ENCODE data around the gene SH3GL2. TPM values are rescaled to one million over a fixed set of nuclear protein-coding genes. Genes with fewer than 3 reads are reported as not detected.

SH3GL2 gene
- total RNA-seq, 2 experiments from 2014 or later: not detected

DNA sequence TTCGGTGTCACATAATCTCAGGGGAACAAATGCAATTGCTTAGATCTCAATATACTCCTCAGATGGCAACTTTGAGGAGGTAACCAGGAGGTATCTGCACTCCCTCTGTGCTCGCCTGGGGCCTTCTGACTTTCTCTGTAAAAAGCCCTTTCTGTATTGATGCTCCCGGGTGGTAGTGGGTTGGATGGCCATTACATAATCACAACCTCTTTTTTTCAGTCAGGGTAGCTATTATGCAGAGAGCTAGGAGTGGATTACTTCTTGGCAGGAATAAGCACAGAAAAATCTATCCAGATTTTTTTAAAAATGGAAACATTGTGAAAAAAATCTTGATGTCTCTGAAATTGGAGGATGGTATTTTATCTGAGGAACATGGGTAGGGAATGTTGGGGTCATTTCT lies 116.6 kb downstream of the SH3GL2 start:
- H3K9me3 Mint-ChIP-seq: no peaks in the 10 kb centered on the region
- H3K27me3 Mint-ChIP-seq: no peaks in the 10 kb centered on the region
- H3K4me1 Mint-ChIP-seq (ENCODE audit: low read depth): no peaks in the 10 kb centered on the region
- H3K36me3 Mint-ChIP-seq: no peaks in the 10 kb centered on the region
- POLR2A ChIA-PET: no interaction called here
- no peak overlapping the region for H3K4me3 Mint-ChIP-seq
- no peak overlapping the region for H3K27ac Mint-ChIP-seq
- no peak for DNase-seq
- CTCF ChIA-PET: no interaction called here
- intact Hi-C loops (cut with micrococcal nuclease): no loop called here

DNA sequence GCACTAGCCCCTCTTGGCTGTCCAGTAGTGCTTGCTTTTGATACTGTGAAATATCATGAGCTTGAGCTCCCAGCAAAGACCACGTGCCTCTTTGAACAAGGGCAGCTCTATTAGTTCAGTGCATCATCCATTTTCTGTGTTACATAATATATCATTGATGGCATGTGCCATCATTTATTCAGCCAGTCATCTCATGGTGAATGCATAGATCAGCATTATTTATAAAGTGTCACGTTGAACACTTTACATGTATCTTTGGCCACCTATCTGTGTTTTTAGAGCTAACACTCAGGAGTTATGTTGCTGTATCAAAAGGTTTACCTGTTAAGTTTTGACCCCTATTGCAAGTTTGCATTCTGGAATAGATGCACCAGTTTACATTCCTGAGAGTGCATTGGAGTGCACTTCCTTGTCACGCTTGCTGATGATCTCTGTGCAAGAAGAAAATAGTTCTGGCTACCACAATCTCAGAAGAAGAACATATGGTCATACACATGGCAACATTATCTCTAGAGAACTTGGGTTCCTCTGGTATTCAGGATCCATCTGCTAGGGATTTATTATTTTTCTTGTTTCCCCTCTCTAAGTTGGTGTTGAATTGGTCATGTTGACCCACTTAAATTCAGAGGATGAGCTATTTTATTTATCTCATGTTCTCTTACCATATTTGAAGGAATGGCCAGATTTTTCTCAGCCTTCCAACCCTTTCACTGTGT lies 120.9 kb downstream of the SH3GL2 start:
- ChIA-PET CTCF (no interaction called here), POLR2A (no interaction called here)
- intact Hi-C loops (cut with micrococcal nuclease): no loop called here
- peaks cover 8% of the 10 kb centered on the region for H3K9me3 Mint-ChIP-seq
- H3K27ac Mint-ChIP-seq: no peak overlapping the region
- H3K4me3 Mint-ChIP-seq: no peak overlapping the region
- no peaks in the 10 kb centered on the region for H3K36me3 Mint-ChIP-seq
- no peaks in the 10 kb centered on the region for H3K27me3 Mint-ChIP-seq
- DNase-seq: no peak
- no peaks in the 10 kb centered on the region for H3K4me1 Mint-ChIP-seq (ENCODE audit: low read depth)

DNA sequence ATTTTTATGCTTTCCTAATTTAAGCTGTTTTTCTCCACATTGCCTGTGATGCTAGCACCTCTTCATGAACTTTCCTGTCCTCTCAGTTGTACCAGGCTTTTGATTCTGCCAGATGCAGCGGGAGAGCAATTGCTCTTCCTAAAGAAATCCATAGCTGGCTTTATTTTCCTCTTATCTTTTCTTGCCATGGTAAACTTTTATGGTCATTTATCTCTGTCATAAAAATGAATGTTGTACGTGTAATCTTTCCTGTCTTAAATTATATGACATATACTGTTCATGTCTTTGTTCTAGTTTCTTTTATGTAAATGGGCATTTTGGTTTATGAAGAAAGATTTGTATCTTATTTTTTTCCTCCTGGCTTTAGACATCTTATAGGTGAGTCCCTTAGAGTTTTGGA lies 127.5 kb downstream of the SH3GL2 start:
- H3K27me3 Mint-ChIP-seq: no peaks in the 10 kb centered on the region
- ChIA-PET CTCF (no interaction called here), POLR2A (no interaction called here)
- H3K9me3 Mint-ChIP-seq: peaks cover 11% of the 10 kb centered on the region
- H3K27ac Mint-ChIP-seq: no peak overlapping the region
- DNase-seq: no peak
- H3K4me1 Mint-ChIP-seq (ENCODE audit: low read depth): no peaks in the 10 kb centered on the region
- no peaks in the 10 kb centered on the region for H3K36me3 Mint-ChIP-seq
- H3K4me3 Mint-ChIP-seq: no peak overlapping the region
- intact Hi-C loops (cut with micrococcal nuclease): no loop called here

DNA sequence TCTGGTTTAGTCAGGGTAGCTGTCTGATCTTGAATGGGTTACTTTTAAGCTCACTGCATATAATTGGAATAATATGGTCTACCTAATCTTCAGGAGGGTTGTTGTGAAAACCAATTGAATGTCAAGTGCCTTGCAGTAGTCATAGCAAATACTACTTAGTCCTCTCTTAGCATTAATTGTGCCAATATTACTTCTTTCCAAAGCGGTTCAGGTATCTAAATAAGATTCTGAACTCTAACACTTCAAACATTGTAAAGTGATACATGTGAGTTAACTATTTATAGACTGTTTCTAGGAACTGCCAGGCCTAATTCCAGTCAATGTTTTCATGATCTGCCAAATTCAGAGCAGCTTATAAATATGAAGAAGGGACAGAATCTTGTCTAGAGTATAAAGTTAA lies 140.2 kb downstream of the SH3GL2 start:
- ChIA-PET CTCF (no interaction called here), POLR2A (no interaction called here)
- no peak for DNase-seq
- no peaks in the 10 kb centered on the region for H3K4me1 Mint-ChIP-seq (ENCODE audit: low read depth)
- H3K4me3 Mint-ChIP-seq: no peak overlapping the region
- H3K27me3 Mint-ChIP-seq: no peaks in the 10 kb centered on the region
- no peaks in the 10 kb centered on the region for H3K36me3 Mint-ChIP-seq
- intact Hi-C loops (cut with micrococcal nuclease): no loop called here
- H3K9me3 Mint-ChIP-seq: peaks cover 12% of the 10 kb centered on the region
- H3K27ac Mint-ChIP-seq: no peak overlapping the region

DNA sequence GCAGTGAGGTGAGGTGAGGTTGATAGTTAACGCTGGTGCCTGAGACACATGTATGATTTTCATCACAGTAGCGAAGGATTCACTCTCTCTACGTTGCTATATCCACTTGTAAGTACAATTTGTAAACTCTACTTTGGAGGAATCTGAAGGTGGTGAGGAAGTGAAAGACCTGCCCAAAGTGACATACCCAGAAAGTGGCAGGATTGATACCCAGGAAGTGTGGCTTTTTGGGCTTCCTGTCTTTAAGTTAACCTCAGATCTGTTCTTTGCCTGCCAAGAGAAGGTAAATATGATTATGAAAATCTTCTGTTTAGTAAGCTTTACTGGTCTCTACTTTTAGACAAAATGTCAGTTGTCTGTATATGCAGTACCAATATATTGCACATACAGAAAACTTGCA lies 143.1 kb downstream of the SH3GL2 start:
- no peaks in the 10 kb centered on the region for H3K36me3 Mint-ChIP-seq
- intact Hi-C loops (cut with micrococcal nuclease): no loop called here
- no peak overlapping the region for H3K4me3 Mint-ChIP-seq

DNA sequence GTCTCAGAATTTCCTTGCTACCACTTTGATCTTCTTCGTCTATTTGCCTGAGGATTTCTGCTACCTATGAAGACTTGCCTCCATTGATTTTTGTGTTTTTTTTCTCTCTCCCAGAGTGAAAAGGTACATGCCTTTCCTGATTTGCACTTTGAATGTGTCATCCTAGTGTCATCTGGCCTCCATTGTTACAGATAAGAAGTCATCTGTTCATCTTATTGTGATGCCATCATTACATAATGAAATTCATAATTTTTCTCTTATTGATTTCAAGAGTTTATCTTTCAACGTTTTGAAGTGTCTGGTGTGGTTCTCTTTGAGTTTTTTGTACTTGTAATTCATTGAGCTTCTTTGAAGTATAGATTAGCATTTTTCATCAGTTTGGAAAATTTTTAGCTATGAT lies 144.8 kb downstream of the SH3GL2 start:
- peaks cover 16% of the 10 kb centered on the region for H3K9me3 Mint-ChIP-seq
- no peak for DNase-seq
- ChIA-PET CTCF (no interaction called here), POLR2A (no interaction called here)
- H3K27me3 Mint-ChIP-seq: no peaks in the 10 kb centered on the region
- intact Hi-C loops (cut with micrococcal nuclease): no loop called here
- no peaks in the 10 kb centered on the region for H3K36me3 Mint-ChIP-seq
- no peaks in the 10 kb centered on the region for H3K4me1 Mint-ChIP-seq (ENCODE audit: low read depth)
- no peak overlapping the region for H3K4me3 Mint-ChIP-seq
- no peak overlapping the region for H3K27ac Mint-ChIP-seq

More for the DNA sequence above, 143.1 kb downstream of the SH3GL2 start:
- H3K27me3 Mint-ChIP-seq: no peaks in the 10 kb centered on the region
- H3K27ac Mint-ChIP-seq: no peak overlapping the region
- no peaks in the 10 kb centered on the region for H3K4me1 Mint-ChIP-seq (ENCODE audit: low read depth)
- CTCF ChIA-PET: no interaction called here
- peaks cover 19% of the 10 kb centered on the region for H3K9me3 Mint-ChIP-seq
- no peak for DNase-seq
- POLR2A ChIA-PET: no interaction called here

DNA sequence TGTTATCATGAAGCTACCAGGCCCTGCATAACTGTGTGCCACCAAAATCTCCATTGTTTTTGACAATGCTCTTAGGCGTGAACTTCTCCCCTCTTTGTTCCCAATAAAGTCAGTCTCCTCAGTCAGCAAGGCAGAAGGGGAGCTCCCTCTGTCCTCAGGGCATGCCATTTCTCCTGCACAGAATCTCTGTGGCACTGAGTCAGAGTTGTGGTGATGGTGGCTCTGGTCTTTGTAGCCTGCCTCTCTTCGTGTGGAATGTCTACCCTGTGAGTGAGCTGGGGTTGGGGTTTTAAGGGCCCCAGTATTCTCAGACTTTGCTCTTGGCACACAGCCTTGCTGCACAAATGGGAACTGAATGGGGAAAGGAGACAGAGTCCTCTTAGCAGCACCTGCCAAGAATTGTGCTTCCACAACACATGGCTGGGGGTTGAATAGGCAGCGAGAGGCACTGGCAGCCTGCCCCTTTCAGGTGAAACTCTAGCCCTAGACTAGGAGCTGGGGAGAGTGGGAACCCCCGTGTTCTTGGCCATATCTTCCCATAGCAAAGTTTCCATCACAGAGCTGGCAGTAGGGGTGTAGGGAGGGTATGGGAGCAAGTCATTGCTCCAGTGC lies 146.6 kb downstream of the SH3GL2 start:
- ChIA-PET POLR2A (no interaction called here), CTCF (no interaction called here)
- H3K9me3 Mint-ChIP-seq: peaks cover 31% of the 10 kb centered on the region
- H3K4me3 Mint-ChIP-seq: no peak overlapping the region
- H3K27ac Mint-ChIP-seq: no peak overlapping the region
- intact Hi-C loops (cut with micrococcal nuclease): no loop called here
- H3K4me1 Mint-ChIP-seq (ENCODE audit: low read depth): no peaks in the 10 kb centered on the region
- H3K36me3 Mint-ChIP-seq: no peaks in the 10 kb centered on the region
- H3K27me3 Mint-ChIP-seq: no peaks in the 10 kb centered on the region
- DNase-seq: no peak

DNA sequence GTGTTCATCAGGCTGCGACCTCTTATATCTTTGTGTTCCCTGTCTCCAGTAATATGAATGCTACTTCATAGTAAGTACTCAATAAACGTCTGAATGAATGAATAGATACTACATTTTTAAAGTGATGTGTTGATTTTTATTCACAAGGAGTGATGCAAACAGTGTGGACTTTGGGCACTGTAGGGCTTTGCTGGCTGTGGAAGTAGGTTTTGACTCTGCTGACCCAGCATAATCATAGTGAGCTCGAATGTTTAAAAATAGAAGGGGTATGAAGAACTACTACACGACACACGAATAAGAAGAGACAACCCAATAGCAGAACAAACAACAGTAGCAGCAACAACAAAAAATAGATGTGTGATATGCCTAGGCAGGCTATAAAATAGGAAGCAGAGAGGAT lies 147.4 kb downstream of the SH3GL2 start:
- ChIA-PET CTCF (no interaction called here), POLR2A (no interaction called here)
- intact Hi-C loops (cut with micrococcal nuclease): no loop called here
- DNase-seq: no peak
- Mint-ChIP-seq H3K4me3 (no peak overlapping the region), H3K27ac (no peak overlapping the region), H3K9me3 (peaks cover 31% of the 10 kb centered on the region), H3K27me3 (no peaks in the 10 kb centered on the region), H3K36me3 (no peaks in the 10 kb centered on the region), H3K4me1 (ENCODE audit: low read depth) (no peaks in the 10 kb centered on the region)

DNA sequence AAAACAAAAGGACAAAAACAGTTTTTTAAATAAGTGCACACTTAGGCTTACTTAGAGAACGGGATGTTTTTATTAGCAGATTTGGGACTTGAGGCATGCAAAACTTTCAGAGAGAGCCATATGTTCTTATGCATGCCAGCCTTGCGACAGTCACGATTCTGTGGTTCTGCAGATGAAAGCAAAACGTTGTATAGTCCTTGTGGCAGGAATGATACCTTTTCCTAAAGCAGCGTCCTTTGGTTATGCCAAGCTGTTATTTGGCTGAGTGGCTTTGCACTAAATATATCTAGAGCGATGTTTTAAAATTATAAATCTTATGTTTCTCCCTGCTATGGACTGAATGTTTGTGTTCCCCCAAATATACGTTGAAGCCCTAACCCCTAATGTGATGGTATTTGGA lies 152.0 kb downstream of the SH3GL2 start:
- H3K4me3 Mint-ChIP-seq: no peak overlapping the region
- H3K4me1 Mint-ChIP-seq (ENCODE audit: low read depth): no peaks in the 10 kb centered on the region
- intact Hi-C loops (cut with micrococcal nuclease): no loop called here
- no peaks in the 10 kb centered on the region for H3K36me3 Mint-ChIP-seq
- CTCF ChIA-PET: no interaction called here
- no peaks in the 10 kb centered on the region for H3K27me3 Mint-ChIP-seq
- POLR2A ChIA-PET: no interaction called here
- peaks cover 19% of the 10 kb centered on the region for H3K9me3 Mint-ChIP-seq
- DNase-seq: no peak
- no peak overlapping the region for H3K27ac Mint-ChIP-seq

DNA sequence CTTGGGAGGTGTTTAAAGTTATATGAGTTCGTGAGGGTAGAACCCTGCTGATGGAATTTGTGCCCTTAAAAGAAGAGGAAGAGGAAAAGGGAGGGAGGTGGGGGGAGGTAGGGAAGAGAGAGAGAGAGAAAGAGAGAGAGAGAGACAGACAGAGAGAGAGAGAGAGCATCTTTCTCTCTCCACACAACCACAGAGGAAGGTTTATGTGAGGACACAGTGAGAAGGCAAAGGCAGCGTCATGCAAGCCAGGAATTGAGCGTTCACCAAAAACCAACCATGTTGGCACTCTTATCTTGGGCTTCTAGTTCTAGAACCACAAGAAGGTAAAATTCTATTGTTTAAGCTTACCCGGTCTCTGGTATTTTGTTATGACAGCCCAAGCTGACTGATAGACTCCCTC lies 152.4 kb downstream of the SH3GL2 start:
- DNase-seq: no peak
- intact Hi-C loops (cut with micrococcal nuclease): no loop called here
- Mint-ChIP-seq H3K4me1 (ENCODE audit: low read depth) (no peaks in the 10 kb centered on the region), H3K36me3 (no peaks in the 10 kb centered on the region), H3K9me3 (peaks cover 20% of the 10 kb centered on the region), H3K27me3 (no peaks in the 10 kb centered on the region), H3K4me3 (no peak overlapping the region), H3K27ac (no peak overlapping the region)
- POLR2A ChIA-PET: no interaction called here
- CTCF ChIA-PET: no interaction called here

DNA sequence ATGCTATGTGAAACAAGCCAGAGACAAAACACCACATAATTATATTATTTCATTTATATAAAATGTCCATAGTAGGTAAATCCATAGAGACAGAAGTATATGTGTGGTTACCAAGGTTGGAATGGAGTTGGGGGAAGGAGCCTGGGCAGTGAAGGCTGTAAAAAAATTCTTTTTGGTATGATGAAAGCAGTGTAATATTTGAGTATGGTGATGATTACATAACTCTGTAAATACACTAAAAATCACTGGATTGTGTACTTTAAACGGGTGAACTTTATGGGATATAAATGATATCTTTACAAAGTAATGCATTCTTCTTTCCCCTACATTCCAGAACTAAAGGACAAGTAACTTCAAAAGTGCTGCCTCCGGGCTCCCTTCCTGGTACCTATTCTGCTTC lies 155.8 kb downstream of the SH3GL2 start:
- no peak overlapping the region for H3K4me3 Mint-ChIP-seq

DNA sequence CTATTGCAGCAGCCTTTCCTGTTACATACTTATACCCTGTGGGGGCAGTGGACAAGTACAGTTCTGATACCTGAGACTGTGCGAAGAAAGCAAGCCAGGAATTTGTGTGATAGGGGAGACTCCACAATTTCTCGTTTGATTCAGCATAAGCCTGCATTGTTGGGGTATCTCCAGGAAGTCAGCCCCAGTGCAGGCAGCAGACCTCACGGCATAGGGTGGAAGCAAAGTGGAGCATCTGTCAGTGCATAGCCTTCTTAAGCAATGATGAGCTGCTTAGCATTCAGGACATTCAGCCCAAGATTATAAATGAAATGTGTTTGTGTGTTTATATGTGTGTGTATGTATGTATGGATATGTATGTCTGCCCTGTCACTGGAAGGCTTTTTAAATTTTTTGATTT lies 157.0 kb downstream of the SH3GL2 start:
- Mint-ChIP-seq H3K36me3 (no peaks in the 10 kb centered on the region), H3K4me1 (ENCODE audit: low read depth) (no peaks in the 10 kb centered on the region), H3K27me3 (no peaks in the 10 kb centered on the region), H3K9me3 (peaks cover 11% of the 10 kb centered on the region), H3K27ac (no peak overlapping the region), H3K4me3 (no peak overlapping the region)
- no peak for DNase-seq
- ChIA-PET POLR2A (no interaction called here), CTCF (no interaction called here)
- intact Hi-C loops (cut with micrococcal nuclease): no loop called here

More for the DNA sequence above, 155.8 kb downstream of the SH3GL2 start:
- ChIA-PET POLR2A (no interaction called here), CTCF (no interaction called here)
- Mint-ChIP-seq H3K9me3 (peaks cover 19% of the 10 kb centered on the region), H3K36me3 (no peaks in the 10 kb centered on the region), H3K27ac (no peak overlapping the region), H3K27me3 (no peaks in the 10 kb centered on the region), H3K4me1 (ENCODE audit: low read depth) (no peaks in the 10 kb centered on the region)
- no peak for DNase-seq
- intact Hi-C loops (cut with micrococcal nuclease): no loop called here

DNA sequence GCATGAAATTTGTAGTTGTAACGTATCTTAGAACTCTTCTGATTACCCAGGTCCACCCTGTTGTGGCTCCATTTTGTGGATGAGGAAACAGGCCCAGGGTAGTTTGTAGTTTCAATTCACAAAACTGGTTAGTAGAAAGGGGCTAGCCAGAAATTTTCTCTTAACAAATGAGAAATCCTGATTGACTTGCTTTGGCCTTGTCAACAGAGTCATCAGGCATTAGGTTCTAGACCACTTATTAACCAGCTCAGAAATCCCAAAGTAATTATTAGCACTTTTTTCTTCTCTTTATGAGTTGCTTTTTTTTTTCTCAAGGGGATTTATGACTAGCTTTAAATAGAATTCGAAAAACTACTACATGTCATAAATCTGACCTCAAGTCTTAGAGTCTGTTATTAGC lies 160.2 kb downstream of the SH3GL2 start:
- no peaks in the 10 kb centered on the region for H3K36me3 Mint-ChIP-seq
- ChIA-PET CTCF (no interaction called here), POLR2A (no interaction called here)
- H3K4me3 Mint-ChIP-seq: no peak overlapping the region
- peaks cover 7% of the 10 kb centered on the region for H3K9me3 Mint-ChIP-seq
- intact Hi-C loops (cut with micrococcal nuclease): no loop called here
- no peak overlapping the region for H3K27ac Mint-ChIP-seq
- no peak for DNase-seq
- no peaks in the 10 kb centered on the region for H3K27me3 Mint-ChIP-seq
- H3K4me1 Mint-ChIP-seq (ENCODE audit: low read depth): no peaks in the 10 kb centered on the region

Measured in activated CD4-positive, alpha-beta memory T cell treated with anti-CD3 and anti-CD28 coated beads for 36 hours (primary cell).